Erythroblast (primary cell): Measurements from ENCODE around the gene DNAJB1.
A peak's percentile ranks its signal among the peaks of the same experiment; 100 is the strongest.

Experiments used
- DNase-seq, 2 experiments: peaks; one replicate each; lab custom pipeline; 2025; lab: John Stamatoyannopoulos, UW
- GATA1 ChIP-seq: IDR thresholded peaks from 2 replicates; pipeline ENCODE4 v1.6.1; 2011; ENCODE audit warnings: low read depth, mild to moderate bottlenecking, control low read depth, low read length, moderate library complexity
- POLR2A ChIP-seq: IDR thresholded peaks from 2 replicates; pipeline ENCODE4 v1.6.1; 2011; ENCODE audit warnings: mild to moderate bottlenecking, low read length

DNAJB1 gene

DNA sequence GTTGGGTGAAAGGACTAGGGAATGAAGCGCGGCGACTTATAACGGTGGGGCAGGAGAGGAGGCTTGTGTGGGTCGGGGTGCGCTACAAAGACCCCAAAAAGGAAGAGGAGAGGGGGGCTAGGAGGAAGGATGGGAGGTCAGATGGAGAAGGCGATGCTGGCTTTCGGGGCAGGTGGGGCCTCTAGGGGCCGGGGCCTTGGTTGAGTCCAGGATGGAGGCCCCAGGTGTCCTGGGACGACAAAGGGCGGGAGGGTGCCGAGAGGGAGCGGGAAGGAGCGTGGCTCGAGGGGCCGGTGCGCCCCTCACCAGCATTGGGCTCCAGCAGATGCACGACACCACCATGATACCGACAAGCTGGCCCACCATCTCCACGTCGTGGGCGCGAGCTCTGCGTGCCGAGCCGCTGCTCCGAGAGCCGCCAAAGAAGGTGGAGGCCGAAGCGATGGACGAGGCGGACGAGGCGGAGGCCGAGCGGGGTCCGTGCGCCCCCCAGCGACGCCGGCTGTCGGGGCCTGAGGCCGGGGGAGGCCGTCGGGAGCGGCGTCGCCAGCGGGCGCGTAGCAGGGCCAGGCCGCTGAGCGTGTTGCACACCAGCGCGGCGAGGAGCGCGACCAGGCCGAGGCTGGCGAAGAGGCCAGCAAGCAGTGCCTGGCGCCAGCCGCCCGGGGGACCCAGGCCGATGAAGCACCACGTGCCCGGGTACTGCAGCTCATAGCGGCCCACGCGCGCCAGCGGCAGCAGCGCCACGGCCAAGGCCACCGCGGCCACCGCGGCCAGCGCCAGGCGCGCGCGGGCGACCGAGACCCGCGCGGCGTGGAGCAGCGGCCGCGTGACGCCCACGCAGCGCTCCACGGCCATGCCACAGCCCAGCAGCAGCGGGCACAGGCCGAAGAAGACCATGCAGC lies 44.9 kb downstream of the DNAJB1 start:
- TF ChIP-seq POLR2A (no peak), GATA1 (no peak)
- DNase-seq = peak; percentile 23 to 29

DNA sequence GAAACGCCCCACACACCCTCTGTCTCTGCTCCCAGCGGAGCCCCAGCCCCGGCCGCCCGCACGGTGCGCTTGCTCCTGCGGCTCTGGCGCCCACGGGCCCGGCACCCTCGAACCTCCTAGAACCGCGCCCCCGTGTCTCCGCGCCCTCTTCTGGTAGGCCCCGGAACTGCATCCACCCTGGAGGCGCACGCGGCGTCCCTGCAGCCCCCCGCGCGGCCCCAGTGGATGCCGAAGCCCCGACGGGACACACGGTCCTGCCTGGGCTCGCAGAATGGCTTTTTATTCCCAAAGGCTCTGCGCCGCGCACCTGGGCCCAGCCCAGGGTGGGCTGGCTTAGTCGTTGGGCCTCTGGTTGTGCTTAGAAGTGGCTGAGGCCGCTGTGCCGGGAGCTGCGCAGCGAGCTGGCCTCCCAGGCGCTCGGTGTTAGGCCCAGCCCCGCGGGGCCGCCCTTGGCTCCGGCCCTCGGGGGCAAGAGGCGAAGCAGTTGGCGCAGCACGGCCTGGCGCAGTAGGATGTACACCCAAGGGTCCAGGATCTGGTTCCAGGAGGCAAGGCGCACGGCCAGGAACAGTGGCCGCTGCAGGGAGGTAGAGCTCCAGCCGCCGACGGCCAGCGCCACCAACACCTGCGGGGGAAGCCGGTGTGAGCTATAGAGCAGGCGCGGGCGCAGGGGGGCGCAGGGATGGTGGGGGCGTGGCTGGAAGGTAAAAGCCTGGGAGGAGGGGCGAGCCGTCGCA lies 45.8 kb downstream of the DNAJB1 start:
- DNase-seq = peak; percentile 77 to 86
- TF ChIP-seq POLR2A (no peak), GATA1 (no peak)

DNA sequence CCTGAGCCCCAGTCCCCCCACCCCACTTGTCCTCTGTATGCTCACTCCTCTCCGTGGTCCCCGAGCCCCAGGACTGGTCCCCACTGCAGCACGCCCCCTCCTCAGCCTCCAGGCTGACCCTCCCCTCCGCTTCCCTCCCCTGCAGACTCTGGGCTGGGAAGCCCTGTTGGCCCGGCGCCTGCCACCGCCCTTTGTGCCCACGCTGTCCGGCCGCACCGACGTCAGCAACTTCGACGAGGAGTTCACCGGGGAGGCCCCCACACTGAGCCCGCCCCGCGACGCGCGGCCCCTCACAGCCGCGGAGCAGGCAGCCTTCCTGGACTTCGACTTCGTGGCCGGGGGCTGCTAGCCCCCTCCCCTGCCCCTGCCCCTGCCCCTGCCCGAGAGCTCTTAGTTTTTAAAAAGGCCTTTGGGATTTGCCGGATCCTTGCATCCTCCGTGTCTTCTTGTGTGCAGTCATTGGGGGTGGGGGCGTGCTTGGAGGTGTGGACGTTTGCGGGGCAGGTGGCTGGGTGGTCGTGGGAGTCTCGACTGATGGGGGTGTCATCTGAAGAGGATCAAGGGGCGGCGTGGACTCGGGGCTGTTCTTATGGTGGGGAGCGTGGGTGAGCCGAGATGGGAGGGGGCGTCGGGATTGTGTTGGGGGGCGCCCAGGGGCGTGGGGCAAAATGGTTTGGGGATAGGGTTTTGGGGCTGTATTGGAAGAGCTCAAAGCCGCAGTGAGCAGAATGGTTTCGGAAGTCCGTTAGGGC lies 46.6 kb downstream of the DNAJB1 start:
- no peak for DNase-seq
- TF ChIP-seq POLR2A = no peak
- no peak for TF ChIP-seq GATA1

DNA sequence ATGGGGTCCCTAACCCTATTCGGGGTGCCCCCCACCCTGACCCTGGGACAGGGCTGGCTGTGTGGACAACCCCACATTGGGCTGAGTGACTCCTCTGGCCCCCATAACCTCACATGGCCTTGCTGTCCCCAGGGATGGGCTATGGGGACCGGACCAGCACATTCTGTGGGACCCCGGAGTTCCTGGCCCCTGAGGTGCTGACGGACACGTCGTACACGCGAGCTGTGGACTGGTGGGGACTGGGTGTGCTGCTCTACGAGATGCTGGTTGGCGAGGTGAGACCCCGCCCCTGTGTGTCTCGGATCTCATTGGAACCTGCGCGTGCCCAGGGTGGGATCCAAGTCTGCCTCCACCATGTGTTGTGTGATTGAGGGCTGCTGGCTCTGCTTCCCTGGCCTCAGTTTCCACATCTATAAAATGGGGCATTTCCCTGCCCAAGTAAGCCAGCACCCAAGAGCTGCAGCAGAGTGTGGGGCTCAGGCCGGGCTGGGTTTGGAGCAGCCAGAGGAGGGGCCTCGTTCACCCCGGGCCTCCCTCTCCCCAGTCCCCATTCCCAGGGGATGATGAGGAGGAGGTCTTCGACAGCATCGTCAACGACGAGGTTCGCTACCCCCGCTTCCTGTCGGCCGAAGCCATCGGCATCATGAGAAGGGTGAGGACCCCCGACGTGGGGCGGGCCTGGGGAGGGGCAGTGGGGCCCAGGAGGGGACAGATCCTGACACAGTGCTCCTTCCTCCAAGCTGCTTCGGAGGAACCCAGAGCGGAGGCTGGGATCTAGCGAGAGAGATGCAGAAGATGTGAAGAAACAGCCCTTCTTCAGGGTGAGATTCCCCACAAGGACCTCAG lies 47.9 kb downstream of the DNAJB1 start:
- no peak for TF ChIP-seq GATA1
- no peak for TF ChIP-seq POLR2A
- DNase-seq = no peak

DNA sequence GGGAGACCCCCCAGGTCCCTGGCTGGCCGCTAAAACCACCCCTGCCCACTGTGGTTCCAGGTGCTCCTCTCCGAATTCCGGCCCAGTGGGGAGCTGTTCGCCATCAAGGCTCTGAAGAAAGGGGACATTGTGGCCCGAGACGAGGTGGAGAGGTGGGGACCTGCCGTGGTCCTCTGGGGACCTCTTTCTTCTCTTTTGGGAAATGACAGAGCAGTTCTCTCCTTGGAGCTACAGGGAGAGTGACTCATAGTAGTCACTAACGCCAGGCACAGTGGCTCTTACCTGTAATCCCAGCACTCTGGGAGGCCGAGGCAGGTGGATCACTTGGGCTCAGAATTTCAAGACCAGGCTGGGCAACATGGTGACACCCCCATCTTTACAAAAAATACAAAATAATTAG lies 50.4 kb downstream of the DNAJB1 start:
- peak in 1 of 2 experiments; percentile 22 for DNase-seq
- no peak for TF ChIP-seq POLR2A
- no peak for TF ChIP-seq GATA1

DNA sequence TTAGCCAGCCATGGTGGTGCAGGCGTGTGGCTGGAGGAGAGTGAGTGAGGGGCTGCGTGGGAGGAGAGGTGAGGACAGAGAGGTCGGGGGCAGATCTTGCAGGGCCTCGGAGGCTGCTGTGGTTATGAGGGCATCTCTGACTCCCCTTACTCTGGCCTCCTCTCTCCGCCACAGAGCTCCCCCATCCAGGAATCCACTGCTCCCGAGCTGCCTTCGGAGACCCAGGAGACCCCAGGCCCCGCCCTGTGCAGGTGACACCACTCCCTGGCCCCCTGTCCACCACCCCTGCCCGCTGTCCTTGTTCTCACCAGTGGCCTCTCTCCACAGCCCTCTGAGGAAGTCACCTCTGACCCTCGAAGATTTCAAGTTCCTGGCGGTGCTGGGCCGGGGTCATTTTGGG lies 50.8 kb downstream of the DNAJB1 start:
- DNase-seq = no peak

More for the DNA sequence above, 50.8 kb downstream of the DNAJB1 start:
- TF ChIP-seq POLR2A = no peak
- no peak for TF ChIP-seq GATA1
